NCI-H1694 (cell line): Measurements from ENCODE around the gene CRTAC1.

Experiments
- DNase-seq: peaks from one replicate; lab custom pipeline; 2025; lab: John Stamatoyannopoulos, UW

The CRTAC1 gene

DNA sequence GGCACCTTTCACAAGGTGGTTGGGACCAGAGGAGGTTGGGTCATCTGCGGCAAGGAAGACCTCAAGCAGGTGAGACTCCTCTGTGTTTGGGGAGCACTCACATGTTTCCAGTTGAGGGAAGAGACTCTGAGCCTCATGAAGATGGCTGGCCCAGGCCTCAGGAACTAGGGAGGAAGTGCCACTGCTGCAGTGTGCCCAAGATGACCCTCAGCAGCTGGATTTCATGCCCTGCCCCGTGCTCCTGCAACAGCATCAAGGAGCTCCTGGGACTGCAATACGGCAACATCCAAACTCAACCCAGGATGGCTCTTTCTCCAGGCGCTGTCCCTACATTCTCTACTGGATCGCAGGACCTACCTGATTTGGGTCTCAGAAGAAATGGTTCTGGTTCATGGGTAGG is 106.9 kb downstream of the CRTAC1 start:
- DNase-seq = no peak

DNA sequence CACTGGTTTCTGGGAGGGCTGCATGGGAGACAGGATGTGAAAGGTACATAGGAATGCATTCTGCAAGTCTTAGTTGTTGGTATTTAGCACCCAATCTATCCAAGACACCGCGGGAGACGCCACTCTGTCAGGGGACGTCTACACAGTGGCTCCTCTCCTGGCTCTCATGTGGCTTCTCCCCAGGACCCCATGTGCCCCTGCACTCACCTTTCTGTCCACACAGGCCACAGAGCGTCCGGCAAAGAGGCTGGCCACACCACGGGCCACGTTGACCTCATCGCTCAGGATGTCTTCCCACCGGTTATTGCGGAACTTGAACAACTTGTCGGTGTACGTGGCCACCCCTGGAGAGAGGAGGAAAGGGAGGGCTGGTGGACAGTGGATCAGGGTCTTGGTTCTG is 107.4 kb downstream of the CRTAC1 start:
- DNase-seq = no peak

DNA sequence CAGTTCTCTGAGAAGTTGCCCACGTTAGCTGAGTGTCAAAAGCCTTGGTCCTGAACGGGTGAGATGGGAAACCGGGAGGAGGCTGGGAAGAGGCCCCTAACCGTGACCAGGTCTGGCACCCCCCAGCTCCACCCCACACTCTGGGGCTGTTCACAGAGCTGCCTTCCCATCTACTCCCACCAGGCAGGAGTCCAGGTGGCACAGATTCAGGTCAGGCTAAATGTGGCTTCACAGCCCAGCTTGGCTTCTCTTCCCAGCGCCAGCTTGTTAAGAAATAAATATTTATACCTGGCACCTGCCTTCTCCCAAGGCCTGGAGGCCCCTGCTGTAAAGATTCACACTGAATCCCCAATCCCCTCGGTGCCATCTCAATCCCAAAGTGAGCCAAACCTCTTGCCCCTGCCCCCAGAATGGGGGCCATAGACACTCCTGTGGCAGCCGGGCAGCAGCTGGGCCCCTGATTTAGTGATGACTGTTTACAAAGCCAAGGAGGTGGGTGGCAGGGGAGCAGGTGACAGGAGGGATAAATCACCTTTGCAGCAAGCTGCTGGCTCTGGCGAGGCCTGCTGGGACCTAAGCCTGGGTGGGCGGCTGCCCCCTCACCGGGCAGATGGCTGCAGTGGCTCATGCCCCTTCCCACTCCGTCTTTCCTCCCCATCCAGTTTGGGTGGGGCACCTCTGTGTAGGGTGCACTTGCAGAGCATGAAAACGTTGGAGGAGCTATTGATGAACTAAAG is 108.2 kb downstream of the CRTAC1 start:
- DNase-seq = peak; percentile 15

DNA sequence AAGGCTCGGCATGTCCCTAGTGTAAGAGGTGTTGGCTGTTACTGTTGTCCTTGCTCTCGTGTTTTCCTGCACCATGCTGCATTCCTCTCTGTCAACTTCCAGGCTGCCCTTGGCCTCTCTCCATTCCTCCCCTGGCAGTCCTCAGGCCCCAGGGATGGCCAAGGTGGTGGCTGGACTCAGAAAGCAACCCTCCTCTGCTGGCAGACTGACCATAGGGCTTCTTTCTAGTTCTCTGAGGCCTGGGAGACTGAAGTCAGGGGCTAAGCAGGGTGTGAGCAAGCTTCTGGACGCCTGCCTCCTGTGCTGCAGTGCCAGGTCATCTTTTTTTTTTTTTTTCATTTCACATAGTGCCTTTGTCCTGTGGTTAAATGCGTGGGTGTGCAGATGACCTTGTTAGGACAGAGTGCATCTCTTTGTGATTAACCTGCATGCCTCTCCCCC is 108.8 kb downstream of the CRTAC1 start:
- no peak for DNase-seq

DNA sequence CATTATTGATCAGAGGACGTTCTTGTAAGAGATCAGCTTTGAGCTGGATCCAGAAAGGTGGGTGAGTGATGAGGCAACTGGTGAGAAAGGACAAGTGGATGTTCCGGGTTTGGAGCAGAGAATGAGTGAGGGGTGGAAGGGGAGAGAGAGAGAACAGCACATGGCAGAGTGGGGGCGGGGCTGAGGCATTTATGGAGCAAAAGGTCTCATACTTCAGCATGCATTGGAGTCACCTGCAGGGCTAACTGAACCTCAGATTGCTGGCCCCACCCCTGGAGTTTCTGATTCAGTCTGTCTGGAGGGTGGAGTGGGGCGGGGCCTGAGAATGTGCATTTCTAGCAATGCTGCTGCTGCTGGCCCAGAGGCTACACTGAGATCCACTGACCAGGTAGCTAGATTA is 109.6 kb downstream of the CRTAC1 start:
- no peak for DNase-seq

DNA sequence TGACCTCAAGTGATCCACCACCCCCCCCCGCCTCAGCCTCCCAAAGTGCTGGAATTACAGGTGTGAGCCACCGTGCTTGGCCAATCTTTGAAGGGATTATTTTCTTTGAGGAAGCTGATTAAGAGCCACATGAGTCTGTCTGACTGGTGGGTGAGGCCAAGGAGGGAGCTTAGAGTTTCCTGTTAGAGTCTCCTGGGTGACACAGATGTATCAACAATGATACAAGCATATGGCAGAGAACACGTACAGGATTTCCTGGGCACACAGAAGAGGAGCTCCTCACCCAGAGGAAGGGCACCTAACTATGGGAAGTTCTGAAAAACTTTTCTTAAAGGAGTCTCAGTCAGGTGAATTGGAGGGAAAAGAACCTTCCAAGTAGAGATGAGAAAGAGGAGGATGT is 111.4 kb downstream of the CRTAC1 start:
- no peak for DNase-seq

DNA sequence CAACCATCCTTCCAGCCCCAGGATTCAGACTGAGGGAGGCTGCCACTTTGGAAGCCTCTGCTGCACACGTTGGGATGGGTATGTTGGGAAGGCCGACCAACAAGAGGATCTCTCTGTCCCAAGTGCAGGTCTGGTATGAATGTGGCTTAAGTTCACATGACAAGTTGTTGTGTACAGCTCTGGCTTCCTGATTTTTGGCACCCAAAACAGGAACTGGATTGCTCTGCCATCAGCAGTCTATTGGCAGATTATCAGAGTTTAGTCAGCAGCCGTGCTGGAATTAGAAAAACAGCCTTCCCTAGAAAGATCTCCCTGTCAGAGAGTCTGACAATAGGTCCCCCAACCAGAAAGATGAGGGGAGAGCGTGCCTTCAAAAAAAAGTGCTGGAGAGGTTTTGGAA is 113.8 kb downstream of the CRTAC1 start:
- DNase-seq = peak; percentile 61

DNA sequence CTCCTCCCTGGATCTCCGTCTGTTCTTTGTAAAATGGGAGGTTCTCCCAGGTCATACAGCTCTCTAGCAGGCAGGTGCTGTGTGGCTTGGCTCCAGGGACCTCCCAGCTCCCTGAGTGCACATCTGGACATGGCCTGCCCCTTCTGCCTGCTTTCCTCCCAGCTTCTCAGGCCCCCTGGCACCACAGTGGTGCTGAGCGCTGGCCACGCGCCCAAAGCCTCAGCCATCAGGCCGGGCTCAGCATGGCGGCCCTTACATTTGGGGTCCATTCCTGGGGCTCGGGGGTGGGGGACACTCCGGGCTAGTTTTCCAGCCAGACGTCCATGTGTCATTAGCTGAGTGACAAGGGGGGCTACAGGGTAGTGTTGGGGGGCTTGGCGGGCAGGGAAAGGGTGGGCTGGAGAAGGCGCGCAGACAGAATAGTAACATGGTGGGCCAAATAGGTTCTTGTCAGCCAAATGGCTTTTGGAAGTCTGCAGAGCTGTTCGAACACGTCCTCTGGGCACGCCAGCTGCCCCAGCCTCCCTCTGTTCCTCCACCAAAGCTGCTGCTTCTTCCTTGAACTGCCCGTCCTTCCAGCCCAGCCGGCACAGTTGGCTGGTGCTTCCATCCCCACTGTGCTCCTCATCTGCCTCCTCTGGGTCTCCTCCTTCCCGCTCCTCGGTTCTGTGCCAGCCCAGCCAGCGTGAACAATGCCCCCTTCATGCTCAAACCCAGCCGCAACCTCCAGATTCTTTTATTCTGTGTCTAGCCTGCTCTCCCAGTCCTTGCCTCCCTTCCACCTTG is 114.9 kb downstream of the CRTAC1 start:
- DNase-seq = peak; percentile 84

DNA sequence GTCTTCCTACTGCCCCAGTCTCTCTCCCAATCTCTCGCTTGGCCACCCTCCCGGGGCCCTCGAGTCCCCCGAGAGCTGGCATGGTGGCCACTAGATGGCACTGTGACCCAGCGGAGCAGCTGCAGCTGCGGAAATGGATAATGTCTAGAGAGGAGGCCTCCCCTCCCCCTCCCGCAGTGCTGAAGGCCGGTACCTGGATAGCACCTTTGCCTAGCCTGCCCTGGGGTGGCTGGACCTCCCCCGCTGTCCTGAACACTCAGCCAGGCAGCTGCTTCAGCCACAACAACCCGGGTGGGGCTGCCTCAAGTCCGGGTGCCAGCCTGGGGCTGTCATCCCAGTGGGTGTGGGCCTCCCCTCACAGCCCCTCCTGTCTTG is 115.6 kb downstream of the CRTAC1 start:
- peak; percentile 65 for DNase-seq

DNA sequence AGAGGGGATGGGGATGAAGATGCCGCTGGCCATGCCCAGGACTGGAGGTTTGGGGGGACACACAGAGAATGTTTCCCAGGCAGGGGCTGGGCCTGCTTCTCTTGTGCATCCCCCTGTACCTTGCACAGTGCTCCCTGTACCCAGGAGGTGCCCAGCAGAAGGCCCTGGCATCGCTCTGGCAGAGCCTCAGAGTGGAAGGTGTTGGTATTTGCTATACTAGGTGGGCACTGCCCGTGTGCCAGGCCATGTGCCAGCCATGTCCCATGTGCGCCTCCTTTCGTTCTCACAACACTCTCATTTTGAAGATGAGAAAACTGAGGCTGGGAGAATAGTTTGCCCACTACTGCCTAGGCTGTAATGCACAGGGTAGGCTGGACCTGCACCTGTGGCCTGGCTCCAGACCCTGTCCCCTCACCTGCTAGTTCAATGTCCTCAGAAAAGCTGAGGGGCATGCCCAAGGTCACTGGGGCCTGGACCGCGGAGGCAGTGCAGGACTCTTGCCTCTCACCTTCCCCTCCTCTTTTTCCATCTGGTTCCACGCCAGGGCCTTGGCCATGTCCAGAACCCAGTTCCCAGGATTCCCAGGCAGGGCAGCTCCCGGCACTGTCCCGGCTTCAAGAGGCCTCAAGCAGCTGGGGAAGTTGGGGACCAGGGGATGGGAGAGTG is 116.1 kb downstream of the CRTAC1 start:
- no peak for DNase-seq

DNA sequence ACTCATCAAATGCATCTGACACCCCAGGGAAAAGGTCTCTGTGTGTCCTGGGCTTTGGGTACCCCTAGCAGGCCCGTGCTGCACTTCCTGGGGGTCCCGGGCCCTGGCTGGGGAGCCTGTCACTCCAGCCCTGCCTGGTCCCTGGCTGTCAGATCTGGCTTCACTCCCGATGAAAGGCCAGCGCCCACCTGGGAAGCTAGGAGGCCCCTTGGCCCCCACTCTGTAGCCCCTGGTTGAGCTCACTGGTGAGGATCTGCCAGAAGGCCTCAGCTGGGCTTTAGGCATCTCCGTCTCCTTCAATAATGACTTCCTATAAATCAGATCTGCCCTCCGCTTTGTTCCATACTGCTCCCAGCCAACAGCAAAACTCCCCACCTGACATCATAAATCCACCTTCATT is 116.8 kb downstream of the CRTAC1 start:
- no peak for DNase-seq

DNA sequence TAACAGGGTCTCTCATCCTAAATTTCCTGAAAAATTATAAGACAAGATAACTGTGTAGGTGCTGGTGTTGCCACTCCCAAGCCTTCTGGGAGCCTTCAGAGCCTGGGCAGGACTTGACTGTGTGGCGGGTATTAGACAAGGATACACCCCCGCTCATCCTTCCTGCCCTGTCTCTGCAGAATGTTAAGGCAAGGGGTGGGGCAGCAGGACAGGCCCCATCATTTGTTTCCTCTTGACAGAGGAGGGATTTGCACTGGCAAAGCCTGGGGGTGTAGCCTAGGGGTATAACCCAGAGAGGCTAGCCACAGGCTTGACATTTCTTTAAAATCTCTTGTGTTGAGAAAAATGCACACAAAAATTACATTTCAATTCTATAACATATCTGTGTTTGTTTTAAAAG is 117.2 kb downstream of the CRTAC1 start:
- no peak for DNase-seq

DNA sequence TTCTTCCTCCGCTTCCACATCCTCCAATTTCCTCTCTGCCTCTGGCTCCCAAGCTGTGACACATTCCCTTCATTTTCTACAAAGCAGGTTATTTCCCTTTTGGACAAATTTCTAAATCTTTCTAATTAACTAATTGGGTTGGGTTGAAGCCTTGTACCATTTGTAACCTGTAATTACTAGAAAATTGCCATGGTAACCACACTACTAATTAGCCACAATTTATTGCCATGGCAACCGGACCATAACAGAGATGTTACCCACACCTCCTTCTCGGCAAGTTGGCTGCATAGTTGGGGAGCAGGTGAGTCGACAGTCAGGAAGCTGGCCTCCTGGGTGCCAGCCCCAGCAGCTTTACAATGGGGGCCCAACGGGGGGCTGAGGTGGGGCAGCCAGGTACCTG is 119.2 kb downstream of the CRTAC1 start:
- DNase-seq = no peak

DNA sequence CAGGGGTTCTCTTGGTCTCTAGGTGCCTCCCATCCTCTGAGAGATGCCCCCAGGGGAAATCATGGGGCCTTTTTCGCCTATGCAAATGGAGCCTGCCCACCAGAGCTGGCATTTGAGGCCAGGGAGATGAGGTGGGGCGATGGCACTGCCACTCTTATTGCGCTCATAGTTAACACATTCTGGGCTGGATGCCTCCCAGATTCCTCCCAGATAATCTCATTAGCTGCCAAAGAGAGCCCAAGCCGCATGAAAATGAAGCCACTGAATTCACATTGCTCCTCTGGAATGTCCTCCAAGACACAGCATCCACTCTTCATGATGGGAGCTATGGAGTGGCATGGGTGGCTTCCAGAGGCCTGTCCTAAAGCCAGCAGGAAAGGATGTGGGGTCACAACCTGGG is 119.8 kb downstream of the CRTAC1 start:
- no peak for DNase-seq

DNA sequence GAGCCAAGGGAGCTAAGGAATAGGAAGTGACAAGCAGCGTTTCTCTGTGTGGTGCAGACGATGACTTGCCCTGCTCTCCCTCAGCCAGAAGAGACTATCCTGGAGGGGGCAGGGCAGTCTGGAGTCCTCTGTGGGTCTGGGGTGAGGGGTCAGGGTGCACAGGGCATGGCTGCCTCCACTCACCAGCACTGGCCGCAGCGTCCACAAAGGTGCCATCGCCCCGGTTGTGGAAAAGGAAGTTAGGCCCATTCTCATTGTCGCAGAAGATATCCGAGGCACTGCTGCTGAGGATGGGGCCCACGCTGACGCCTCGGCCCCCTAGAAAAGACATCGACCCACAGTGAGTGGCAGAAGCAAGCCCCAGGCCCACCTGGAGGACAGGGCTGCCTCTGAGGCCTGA is 122.6 kb downstream of the CRTAC1 start:
- DNase-seq = no peak

DNA sequence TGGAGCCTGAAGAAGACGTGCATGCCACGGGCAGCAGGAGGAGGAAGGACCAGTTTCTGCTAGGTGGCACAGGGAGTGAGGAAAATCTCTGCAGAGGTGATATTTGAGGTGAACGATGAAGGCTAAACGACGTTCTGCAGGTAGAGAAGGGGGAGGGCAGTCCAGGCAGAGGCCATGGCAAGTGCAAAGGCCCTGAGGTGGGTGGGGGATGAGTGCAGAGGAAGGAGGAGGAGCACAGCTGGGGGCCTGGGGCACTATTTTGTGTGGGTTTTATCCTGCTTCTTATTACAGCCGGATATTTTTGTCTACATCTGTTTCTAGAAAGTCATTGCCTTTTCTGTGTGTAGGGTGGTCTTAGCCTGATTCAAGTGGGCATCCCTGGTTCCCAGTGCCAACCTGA is 123.2 kb downstream of the CRTAC1 start:
- no peak for DNase-seq

DNA sequence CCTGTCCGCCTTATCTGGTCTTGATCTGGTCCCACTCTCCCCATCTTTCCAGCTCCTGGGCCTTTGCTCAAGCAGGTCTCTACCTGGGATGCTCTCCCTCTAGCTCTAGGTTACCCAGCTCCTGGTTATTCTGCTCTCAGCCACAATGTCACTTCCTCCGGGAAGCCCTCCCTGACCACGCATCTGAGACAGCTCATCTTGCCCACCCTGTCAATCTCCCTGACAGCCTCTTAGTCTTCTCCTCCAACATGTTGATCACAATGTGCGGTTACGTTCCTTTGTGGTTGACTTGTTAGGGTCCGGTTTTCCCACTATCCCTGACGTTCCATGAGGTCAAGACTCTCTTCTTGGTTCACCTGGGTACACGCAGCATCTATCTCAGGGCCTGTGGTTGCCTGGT is 125.1 kb downstream of the CRTAC1 start:
- no peak for DNase-seq

DNA sequence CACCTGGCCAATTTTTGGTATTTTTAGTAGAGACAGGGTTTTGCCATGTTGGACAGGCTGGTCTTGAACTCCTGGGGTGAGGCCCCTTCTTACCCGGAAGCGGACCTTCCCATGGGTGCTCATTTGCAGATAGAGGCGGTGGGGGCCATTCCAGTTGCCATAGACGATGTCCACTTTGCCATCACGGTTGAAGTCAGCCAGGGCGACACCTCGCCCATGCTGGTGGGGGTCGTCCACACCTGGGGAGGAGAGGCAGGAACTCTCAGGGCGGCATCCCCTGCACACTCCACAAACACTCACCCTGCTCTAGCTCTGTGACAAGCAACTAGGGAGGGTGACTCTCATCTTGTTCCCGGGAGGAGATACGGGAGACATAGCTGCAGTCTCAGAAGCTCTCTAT is 125.8 kb downstream of the CRTAC1 start:
- no peak for DNase-seq

DNA sequence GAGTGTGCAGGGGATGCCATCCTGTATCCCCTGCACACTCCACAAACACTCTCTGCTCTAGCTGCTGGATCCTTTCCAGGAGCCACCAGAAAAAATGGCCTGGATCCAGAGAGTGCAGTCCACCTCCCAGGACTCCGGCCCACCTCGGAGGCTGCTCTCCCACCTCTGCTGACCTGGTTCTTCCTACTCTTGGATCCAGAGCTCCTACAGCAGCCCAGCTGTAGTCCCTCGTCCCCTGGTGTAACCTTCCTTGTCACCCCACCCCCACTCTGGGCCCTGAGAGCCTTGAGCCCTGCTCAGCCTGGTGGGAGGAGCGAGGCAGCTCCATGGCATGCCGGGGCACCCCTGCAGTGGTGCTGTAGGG is 126.4 kb downstream of the CRTAC1 start:
- no peak for DNase-seq

DNA sequence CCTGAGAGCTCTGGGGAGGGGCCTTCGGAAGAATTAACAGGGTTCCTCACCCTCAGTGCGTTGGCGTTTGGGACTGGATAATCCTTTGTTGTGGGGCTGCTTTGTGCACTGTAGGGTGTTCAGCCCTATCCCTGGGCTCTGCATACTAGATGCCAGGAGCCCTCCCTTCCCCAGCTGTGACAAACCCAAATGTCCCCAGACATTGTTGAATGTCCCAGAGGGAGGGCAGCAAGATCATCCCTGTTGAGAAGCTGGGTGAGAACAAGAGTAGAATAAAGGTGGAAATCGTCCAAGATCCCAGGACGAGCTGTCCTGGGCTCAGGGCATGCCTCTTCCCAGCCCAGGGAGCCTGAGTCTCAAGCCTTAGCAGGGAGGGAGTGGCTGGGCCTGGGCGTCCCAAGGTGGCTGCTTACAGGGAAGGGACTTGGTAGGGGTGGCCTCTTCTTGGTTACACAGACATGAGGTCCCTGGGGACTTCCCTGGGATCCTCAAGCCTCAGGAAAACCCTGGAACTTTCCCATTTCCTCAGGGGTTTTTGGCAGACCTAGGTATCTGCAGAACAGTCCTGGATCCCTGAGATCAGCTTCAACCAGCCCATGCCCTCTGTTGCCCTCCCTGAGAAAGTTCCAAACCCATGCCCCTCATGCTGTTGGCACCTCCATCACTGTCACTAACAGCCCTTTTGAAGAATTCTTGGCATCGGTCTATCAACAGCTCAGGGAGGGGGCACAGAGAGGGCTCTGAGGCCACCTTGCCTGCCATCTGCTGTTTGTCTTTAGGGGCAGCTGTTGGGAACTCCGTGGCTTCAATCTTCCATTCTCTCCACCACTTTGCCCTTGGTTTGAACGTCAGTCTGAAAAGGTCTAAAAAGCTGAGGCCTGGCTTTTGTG is 127.0 kb downstream of the CRTAC1 start:
- peak; percentile 94 for DNase-seq

DNA sequence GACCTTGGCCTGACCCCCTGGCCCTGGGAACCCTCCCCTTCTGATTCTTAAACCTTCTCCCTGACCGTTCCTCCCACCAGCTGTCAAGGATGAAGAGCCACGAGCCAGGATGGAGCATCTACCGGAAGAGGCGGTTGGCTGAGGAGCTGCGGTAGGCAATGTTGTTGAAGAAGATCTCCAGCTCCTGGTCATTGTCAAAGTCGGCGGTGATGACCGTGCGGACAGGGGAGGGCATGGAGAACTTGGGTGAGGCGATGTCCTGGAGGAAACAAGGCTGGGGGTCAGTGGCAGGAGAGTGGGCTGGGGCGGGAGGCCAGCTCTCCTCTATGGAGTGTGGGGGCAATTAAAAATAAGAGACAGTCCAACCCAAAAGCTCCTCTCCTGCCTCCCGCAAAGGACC is 129.0 kb downstream of the CRTAC1 start:
- DNase-seq = no peak

DNA sequence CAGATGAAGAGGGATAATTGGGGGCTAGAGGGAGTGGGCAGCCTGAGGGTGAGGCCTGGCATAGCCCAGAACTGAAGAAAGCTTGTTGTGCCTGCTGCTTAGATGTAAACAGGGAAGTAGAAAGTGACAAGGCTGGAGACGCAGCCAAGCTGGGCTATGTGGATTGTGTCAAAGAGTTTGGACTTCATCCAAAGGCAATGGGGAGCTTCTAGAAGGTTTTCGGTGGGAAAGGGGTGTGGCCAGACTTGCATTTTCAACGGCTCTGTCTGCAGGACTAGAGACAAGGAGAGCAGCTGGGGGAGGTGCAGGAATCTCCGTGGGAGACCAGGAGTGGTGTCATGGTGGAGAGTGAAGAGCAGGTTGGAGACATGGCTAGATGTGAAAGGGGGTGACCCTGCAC is 132.0 kb downstream of the CRTAC1 start:
- no peak for DNase-seq
